Transverse colon (tissue), 4 donors: ENCODE measurements around the gene OPA1. TPM values are rescaled to one million over a fixed set of nuclear protein-coding genes. Genes with fewer than 3 reads are reported as not detected.

Experiments used
- DNase-seq: peaks from one replicate; pipeline ENCODE4 v3.0.0-alpha.2; 2019
- H3K27ac ChIP-seq, 4 donors: fragments of 200-600 bp; sonication (generic); 2 replicates each; pipeline ENCODE4 v1.5.1; 2016 to 2018; ENCODE audit warnings: inconsistent platforms in 4 of 4
- H3K27me3 ChIP-seq: fragments of 200-600 bp; sonication (generic); 2 replicates; pipeline ENCODE4 v1.5.1; 2017; ENCODE audit warnings: inconsistent platforms
- H3K36me3 ChIP-seq, 4 donors: fragments of 200-600 bp; sonication (generic); 2 replicates each; pipeline ENCODE4 v1.5.1; 2017 to 2019; ENCODE audit warnings: inconsistent platforms in 4 of 4
- H3K4me1 ChIP-seq, 4 donors: fragments of 200-600 bp; sonication (generic); 2 replicates each; pipeline ENCODE4 v1.5.1; 2017 to 2020; ENCODE audit warnings: inconsistent platforms in 4 of 4
- H3K4me3 ChIP-seq, 4 donors: fragments of 200-600 bp; sonication (generic); 1 replicate in 1 of 4; 2 replicates in 3 of 4; pipeline versions ENCODE4 v1.5.1 to v1.6.1; 2017 to 2019; ENCODE audit warnings: inconsistent platforms in 4 of 4
- H3K9me3 ChIP-seq, 2 donors: fragments of 200-600 bp; sonication (generic); 2 replicates each; pipeline ENCODE4 v1.5.1; 2017 to 2019; ENCODE audit warnings: inconsistent platforms in 2 of 2
- CTCF ChIP-seq, 5 experiments: fragments of 200-600 bp in 3 of 5; fragments of 450-650 bp in 2 of 5; sonication (generic) in 3 of 5; IDR thresholded peaks; 1 replicate in 2 of 5; 2 replicates in 3 of 5; pipeline ENCODE4 v1.5.1; 2016 to 2017; ENCODE audit warnings: antibody characterized with exemption in 5 of 5, inconsistent platforms in 3 of 5, mild to moderate bottlenecking in 2 of 5, moderate library complexity in 1 of 5
- EP300 ChIP-seq: sonication (generic); formaldehyde crosslinking; IDR thresholded peaks from one replicate; pipeline ENCODE4 v1.6.1; 2017; ENCODE audit warnings: antibody characterized with exemption, low read depth
- POLR2A ChIP-seq: fragments of 450-650 bp; IDR thresholded peaks from one replicate; pipeline ENCODE4 v1.6.1; 2016; ENCODE audit warnings: antibody characterized with exemption, mild to moderate bottlenecking, moderate library complexity
- POLR2AphosphoS5 ChIP-seq, 3 donors: sonication (generic); formaldehyde crosslinking; IDR thresholded peaks; one replicate each; pipeline ENCODE4 v1.6.1; 2016; ENCODE audit warnings: antibody characterized with exemption in 3 of 3
- WGBS, 2 donors: methylation state at CpG; one replicate each; pipeline ENCODE4 v1.1.5; 2018; ENCODE audit warnings: low coverage in 1 of 2; 5-methylcytosine and 5-hydroxymethylcytosine counted together
- in situ Hi-C, 4 donors: fragments of 200-750 bp; cut with MboI; loops; one replicate each; pipeline versions ENCODE4 v1.15.0 to v1.15.1; 2017; ENCODE audit warnings: low sequenced_read_pairs in 3 of 4, low pct_ligation_motif_present in 1 of 4, low pct_unique_long_range_greater_than_20kb in 1 of 4
- intact Hi-C: fragments of 100-400 bp; cut with DNase I; formaldehyde crosslinking; loops from one replicate; pipeline ENCODE4 v1.15.1; 2023; ENCODE audit warnings: low total_unique reads
- total RNA-seq, 4 donors: library from RNA; depleted of rRNA; stranded (reverse); fragments of >200 nt; gene quantifications; one replicate each; pipeline ENCODE4 v1.1.0, GENCODE V29; 2016

OPA1 gene
- total RNA-seq, 4 donors from 2014 or later: 56.9 to 92.4 (median 69.8) TPM

DNA sequence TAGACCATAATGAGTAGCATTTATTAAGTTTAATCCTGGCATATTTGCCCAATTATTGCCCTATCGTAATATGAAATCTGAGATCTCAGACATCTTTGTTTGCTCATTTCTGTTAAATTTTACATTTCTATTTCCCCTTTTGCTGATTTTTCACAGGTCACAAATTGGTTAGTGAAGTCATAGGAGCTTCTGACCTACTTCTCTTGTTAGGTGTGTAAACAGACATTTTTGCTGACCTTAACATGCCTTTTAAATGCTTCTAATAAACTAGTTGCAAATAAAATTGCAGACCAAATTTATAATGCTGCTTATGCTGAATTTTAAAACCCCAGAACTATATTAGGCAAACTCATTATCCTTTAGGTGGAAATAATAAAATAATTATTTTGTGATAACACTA lies 24.6 kb downstream of the OPA1 start:
- in situ Hi-C loops (no loop called here), intact Hi-C loops (no loop called here)
- peaks cover 0 to 3% (median 0%) of the 10 kb centered on the region in 4 donors for H3K4me1 ChIP-seq
- no peak overlapping the region for H3K27ac ChIP-seq
- WGBS, 2 donors: 94 to 100% methylated on average over 1 of the region's 1 CpG
- no peak overlapping the region for H3K4me3 ChIP-seq
- TF ChIP-seq POLR2AphosphoS5 (IDR thresholded peaks at IDR 0.05) (no peak), CTCF (IDR thresholded peaks at IDR 0.05) (no peak), POLR2A (no peak), EP300 (no peak)
- no peaks in the 10 kb centered on the region for H3K27me3 ChIP-seq
- peaks cover 0 to 4% of the 10 kb centered on the region in 2 donors for H3K9me3 ChIP-seq
- H3K36me3 ChIP-seq: peaks cover 0 to 38% (median 15%) of the 10 kb centered on the region in 4 donors
- no peak for DNase-seq

DNA sequence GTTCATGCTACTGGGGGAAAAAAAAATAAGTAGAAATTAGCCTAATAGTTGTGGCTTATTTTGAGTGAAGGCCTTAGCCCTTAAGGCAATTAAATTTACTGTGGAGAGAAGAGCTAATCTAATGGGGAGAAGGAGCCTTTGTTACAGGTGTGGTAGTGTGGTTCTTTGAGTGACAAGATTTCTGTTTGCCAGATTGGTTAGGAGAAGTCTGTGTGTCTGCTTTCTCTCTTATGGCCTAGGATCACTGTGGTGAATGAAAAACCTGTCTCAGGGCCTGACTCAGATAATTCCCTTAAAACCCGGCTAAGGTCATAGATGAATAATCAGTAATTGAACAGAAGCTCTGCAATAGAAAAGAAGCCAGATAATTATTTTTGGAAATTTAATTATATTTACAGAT lies 27.0 kb downstream of the OPA1 start:
- H3K36me3 ChIP-seq: peaks cover 0 to 31% (median 15%) of the 10 kb centered on the region in 4 donors
- no peaks in the 10 kb centered on the region for H3K9me3 ChIP-seq
- TF ChIP-seq POLR2AphosphoS5 (IDR thresholded peaks at IDR 0.05) (no peak), CTCF (IDR thresholded peaks at IDR 0.05) (no peak), EP300 (no peak), POLR2A (no peak)
- H3K27ac ChIP-seq: no peak overlapping the region
- no peak overlapping the region for H3K4me3 ChIP-seq
- WGBS, 2 donors: 78 to 100% methylated on average over 1 of the region's 1 CpG
- H3K27me3 ChIP-seq: no peaks in the 10 kb centered on the region
- intact Hi-C loops (no loop called here), in situ Hi-C loops (no loop called here)
- DNase-seq: no peak
- H3K4me1 ChIP-seq: no peaks in the 10 kb centered on the region

DNA sequence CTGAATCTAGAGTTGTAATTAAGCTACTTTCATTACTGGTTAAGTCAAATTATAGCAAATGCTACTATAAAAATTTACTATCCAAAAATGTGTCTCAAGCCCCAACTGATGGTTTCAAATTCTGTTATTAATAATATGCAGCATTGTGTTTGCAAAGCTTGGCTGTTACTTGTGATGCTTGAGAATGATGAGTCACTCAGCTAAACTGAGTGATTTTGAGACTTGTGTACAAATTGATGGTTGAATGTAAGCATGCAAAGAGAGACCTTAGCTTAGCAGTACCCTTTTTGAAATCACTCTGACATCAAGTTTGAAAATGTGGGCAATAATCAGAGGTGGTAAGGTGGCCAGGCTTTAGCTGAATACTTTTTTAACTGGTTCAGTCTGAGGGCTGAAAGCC lies 27.6 kb downstream of the OPA1 start:
- Histone ChIP-seq H3K27me3 (no peaks in the 10 kb centered on the region), H3K36me3 (peaks cover 0 to 32% (median 15%) of the 10 kb centered on the region in 4 donors), H3K27ac (no peak overlapping the region), H3K9me3 (no peaks in the 10 kb centered on the region), H3K4me1 (no peaks in the 10 kb centered on the region), H3K4me3 (no peak overlapping the region)
- in situ Hi-C loops: no loop called here
- no peak for TF ChIP-seq POLR2AphosphoS5 (IDR thresholded peaks at IDR 0.05)
- no peak for TF ChIP-seq EP300
- no peak for TF ChIP-seq POLR2A
- no peak for TF ChIP-seq CTCF (IDR thresholded peaks at IDR 0.05)
- no peak for DNase-seq
- intact Hi-C loops: no loop called here

- H3K27ac ChIP-seq: no peak overlapping the region
- no peak for DNase-seq
- TF ChIP-seq EP300 (no peak), POLR2AphosphoS5 (IDR thresholded peaks at IDR 0.05) (no peak), POLR2A (no peak), CTCF (IDR thresholded peaks at IDR 0.05) (no peak)
- H3K4me3 ChIP-seq: no peak overlapping the region
- H3K9me3 ChIP-seq: no peaks in the 10 kb centered on the region
- H3K4me1 ChIP-seq: no peaks in the 10 kb centered on the region
- intact Hi-C loops: no loop called here
- in situ Hi-C loops: no loop called here
- no peaks in the 10 kb centered on the region for H3K27me3 ChIP-seq
- H3K36me3 ChIP-seq: peaks cover 0 to 32% (median 15%) of the 10 kb centered on the region in 4 donors
- WGBS, 2 donors: 80 to 82% methylated on average over 4 of the region's 4 CpGs
Observed at GRCh38 chr3:193621127-193621526, 28.1 kb downstream of the OPA1 start.
